CD14-positive monocyte (primary cell): ENCODE measurements around the gene TRPV4. TPM values are rescaled to one million over a fixed set of nuclear protein-coding genes. Genes with fewer than 3 reads are reported as not detected.

Experiments
- DNase-seq, 3 donors: peaks; one replicate each; pipeline ENCODE4 v3.0.0-alpha.2; 2011 to 2022
- H2AFZ ChIP-seq: 2 replicates; pipeline ENCODE4 v1.6.0; 2012; ENCODE audit warnings: mild to moderate bottlenecking, low read depth, low read length, inconsistent platforms; ENCODE audit not compliant: insufficient read depth, poor library complexity, severe bottlenecking
- H3K27ac ChIP-seq, 2 donors: 1 replicate in 1 of 2; 2 replicates in 1 of 2; pipeline ENCODE4 v1.5.1; 2012 to 2013; ENCODE audit warnings: low read length in 2 of 2, control low read depth in 1 of 2, inconsistent platforms in 1 of 2, low read depth in 1 of 2, mild to moderate bottlenecking in 1 of 2
- H3K27me3 ChIP-seq, 2 donors: one replicate each; pipeline versions ENCODE4 v1.6.0 to v1.6.1; 2011 to 2013; ENCODE audit warnings: low read length in 2 of 2; ENCODE audit not compliant: control insufficient read depth in 2 of 2, insufficient read depth in 2 of 2
- H3K36me3 ChIP-seq, 2 donors: replicated peaks in 1 of 2; 1 replicate in 1 of 2; 2 replicates in 1 of 2; pipeline versions ENCODE4 v1.5.1 to v1.6.1; 2012 to 2013; ENCODE audit warnings: low read length in 2 of 2, control low read depth in 1 of 2, inconsistent platforms in 1 of 2, mild to moderate bottlenecking in 1 of 2; ENCODE audit not compliant: insufficient read depth in 2 of 2, control insufficient read depth in 1 of 2
- H3K4me1 ChIP-seq, 2 donors: 1 replicate in 1 of 2; 2 replicates in 1 of 2; pipeline versions ENCODE4 v1.5.1 to v1.6.1; 2012 to 2013; ENCODE audit warnings: low read length in 2 of 2, control low read depth in 1 of 2, inconsistent platforms in 1 of 2, mild to moderate bottlenecking in 1 of 2, moderate library complexity in 1 of 2; ENCODE audit not compliant: insufficient read depth in 2 of 2, control insufficient read depth in 1 of 2
- H3K4me2 ChIP-seq: replicated peaks from 2 replicates; pipeline ENCODE3; 2012; ENCODE audit warnings: low read length, moderate library complexity, mild to moderate bottlenecking; ENCODE audit not compliant: poor library complexity, severe bottlenecking; ENCODE audit errors: extremely low read depth
- H3K4me3 ChIP-seq, 3 experiments: fragments of 200-600 bp in 1 of 3; sonication (generic) in 1 of 3; replicated peaks in 1 of 3; 1 replicate in 2 of 3; 2 replicates in 1 of 3; pipeline ENCODE4 v1.5.1; 2011 to 2013; ENCODE audit warnings: low read length in 3 of 3, mild to moderate bottlenecking in 3 of 3, control low read depth in 2 of 3, low read depth in 2 of 3, inconsistent platforms in 1 of 3, moderate library complexity in 1 of 3
- H3K79me2 ChIP-seq: 2 replicates; pipeline ENCODE4 v1.6.0; 2012; ENCODE audit warnings: mild to moderate bottlenecking, control low read depth, inconsistent platforms, low read length, moderate library complexity; ENCODE audit not compliant: insufficient read depth
- H3K9ac ChIP-seq: 2 replicates; pipeline ENCODE4 v1.6.0; 2017; ENCODE audit warnings: low read length, mild to moderate bottlenecking; ENCODE audit not compliant: insufficient read depth, poor library complexity, severe bottlenecking
- H3K9me3 ChIP-seq, 2 donors: replicated peaks in 1 of 2; 1 replicate in 1 of 2; 2 replicates in 1 of 2; pipeline versions ENCODE4 v1.5.1 to v1.6.1; 2012 to 2013; ENCODE audit warnings: low read length in 2 of 2, control low read depth in 1 of 2; ENCODE audit not compliant: control insufficient read depth in 1 of 2, insufficient read depth in 1 of 2
- H4K20me1 ChIP-seq: 2 replicates; pipeline ENCODE4 v1.6.0; 2012; ENCODE audit warnings: mild to moderate bottlenecking, low read length, control low read depth, moderate library complexity; ENCODE audit not compliant: insufficient read depth
- H3K27ac Mint-ChIP-seq, 7 donors: one replicate each; pipeline ENCODE4 v1.8.0; 2020; ENCODE audit warnings: mild to moderate bottlenecking in 7 of 7, mixed read lengths in 7 of 7, moderate library complexity in 6 of 7, inconsistent platforms in 2 of 7
- H3K27me3 Mint-ChIP-seq, 3 donors: one replicate each; pipeline ENCODE4 v1.8.0; 2021 to 2022; ENCODE audit warnings: low read depth in 3 of 3, mild to moderate bottlenecking in 3 of 3, mixed read lengths in 3 of 3, moderate library complexity in 3 of 3, inconsistent platforms in 1 of 3
- H3K36me3 Mint-ChIP-seq, 2 donors: one replicate each; pipeline ENCODE4 v1.8.0; 2020; ENCODE audit warnings: mixed read lengths in 2 of 2, inconsistent platforms in 1 of 2, mild to moderate bottlenecking in 1 of 2
- H3K4me1 Mint-ChIP-seq: one replicate; pipeline ENCODE4 v1.8.0; 2020; ENCODE audit warnings: mild to moderate bottlenecking, mixed read lengths
- H3K4me3 Mint-ChIP-seq, 2 donors: one replicate each; pipeline ENCODE4 v1.8.0; 2020; ENCODE audit warnings: mild to moderate bottlenecking in 2 of 2, mixed read lengths in 2 of 2, moderate library complexity in 1 of 2
- H3K9me3 Mint-ChIP-seq, 7 donors: one replicate each; pipeline ENCODE4 v1.8.0; 2020 to 2022; ENCODE audit warnings: mixed read lengths in 7 of 7, mild to moderate bottlenecking in 6 of 7, moderate library complexity in 6 of 7, inconsistent platforms in 2 of 7
- CTCF ChIP-seq: fragments of 200-600 bp; IDR thresholded peaks from one replicate; pipeline ENCODE4 v1.8.0; 2022; ENCODE audit warnings: antibody characterized with exemption, mild to moderate bottlenecking
- WGBS: methylation state at CpG from one replicate; pipeline ENCODE4 v1.1.5; 2013; ENCODE audit warnings: missing lambda C conversion rate; ENCODE audit not compliant: insufficient coverage; 5-methylcytosine and 5-hydroxymethylcytosine counted together
- intact Hi-C, 2 donors: fragments of 100-400 bp; cut with micrococcal nuclease; formaldehyde crosslinking; loops; one replicate each; pipeline versions ENCODE4 v1.15.0 to v1.15.1; 2023
- polyA plus RNA-seq, 3 donors: library from polyadenylated mRNA; depleted of rRNA in 1 of 3; unstranded in 2 of 3; stranded (reverse) in 1 of 3; fragments of 300-500 nt in 2 of 3; fragments of >200 nt in 1 of 3; fragmentation: Illumina TruSeq in 2 of 3; gene quantifications; 1 replicate in 2 of 3; 2 replicates in 1 of 3; pipeline ENCODE4 v1.2.3, GENCODE V29; 2012 to 2021

Gene TRPV4
- polyA plus RNA-seq, 3 donors, result 0.64 to 3.1 (median 2.0) TPM

- H3K4me3 Mint-ChIP-seq, result no peak overlapping the region
- Histone ChIP-seq H3K36me3 (no peaks in the 10 kb centered on the region), H3K27ac (no peak overlapping the region), H3K9ac (no peak overlapping the region), H4K20me1 (no peaks in the 10 kb centered on the region), H3K9me3 (peaks cover 9 to 16% of the 10 kb centered on the region in 2 donors), H3K4me2 (no peak overlapping the region), H3K4me1 (no peaks in the 10 kb centered on the region), H3K79me2 (no peaks in the 10 kb centered on the region), H3K27me3 (no peaks in the 10 kb centered on the region), H3K4me3 (no peak overlapping the region), H2AFZ (no peak overlapping the region)
- intact Hi-C loops, result no loop called here
- H3K36me3 Mint-ChIP-seq, result no peaks in the 10 kb centered on the region
- no peak overlapping the region for H3K27ac Mint-ChIP-seq
- WGBS, result 64% methylated on average over 2 of the region's 6 CpGs
- no peak for DNase-seq
- TF ChIP-seq CTCF, result no peak
- peaks cover 0 to 5% (median 2%) of the 10 kb centered on the region in 3 donors for H3K27me3 Mint-ChIP-seq
- no peaks in the 10 kb centered on the region for H3K4me1 Mint-ChIP-seq
- H3K9me3 Mint-ChIP-seq, result peaks cover 10 to 32% (median 21%) of the 10 kb centered on the region in 7 donors
Observed at GRCh38 chr12:109752117-109753053, 80.8 kb downstream of the TRPV4 start.

GRCh38 chr12:109744986-109745942 is 87.9 kb downstream of the TRPV4 start:
- Mint-ChIP-seq H3K9me3 (no peaks in the 10 kb centered on the region), H3K4me3 (no peak overlapping the region), H3K27me3 (peaks cover 2 to 3% (median 2%) of the 10 kb centered on the region in 3 donors), H3K4me1 (peaks cover 8% of the 10 kb centered on the region), H3K27ac (no peak overlapping the region), H3K36me3 (no peaks in the 10 kb centered on the region)
- H2AFZ ChIP-seq, result no peak overlapping the region
- H3K4me3 ChIP-seq, result no peak overlapping the region
- intact Hi-C loops, result no loop called here
- 23% methylated on average over 3 of the region's 8 CpGs for WGBS
- no peaks in the 10 kb centered on the region for H3K4me1 ChIP-seq
- no peaks in the 10 kb centered on the region for H3K27me3 ChIP-seq
- H3K36me3 ChIP-seq, result no peaks in the 10 kb centered on the region
- H3K79me2 ChIP-seq, result no peaks in the 10 kb centered on the region
- no peak for DNase-seq
- H3K9ac ChIP-seq, result no peak overlapping the region
- H3K27ac ChIP-seq, result no peak overlapping the region
- H3K9me3 ChIP-seq, result no peaks in the 10 kb centered on the region
- TF ChIP-seq CTCF, result no peak
- H3K4me2 ChIP-seq, result no peak overlapping the region
- H4K20me1 ChIP-seq, result no peaks in the 10 kb centered on the region
